ENCODE measurements around the gene KANTR.

KANTR gene

DNA sequence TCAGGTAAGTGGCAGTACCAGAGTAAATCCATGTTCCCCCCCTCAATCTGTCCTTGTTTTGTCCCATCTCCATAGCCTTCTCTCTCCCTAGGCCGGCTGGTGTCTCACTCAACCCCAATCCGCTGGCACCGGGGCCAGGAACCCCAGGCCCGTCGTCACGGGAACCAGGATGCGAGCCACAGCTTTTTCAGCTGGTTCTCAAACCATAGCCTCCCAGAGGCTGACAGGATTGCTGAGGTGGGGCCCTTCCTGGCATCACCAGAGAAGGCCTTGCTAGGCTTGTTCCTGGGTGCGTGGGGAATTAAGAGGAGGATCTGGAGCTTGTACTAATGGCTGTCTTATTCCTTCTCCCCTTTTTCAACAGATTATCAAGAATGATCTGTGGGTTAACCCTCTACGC lies 9.1 kb upstream of the KANTR start:
- Histone ChIP-seq H3K9me3 (ENCODE audit: insufficient read depth, low read length) (no peaks in the 10 kb centered on the region), H2AFZ (ENCODE audit: low read depth, low read length) (no peak overlapping the region), H3K4me3 (ENCODE audit: low read length) (no peak overlapping the region), H3K9ac (ENCODE audit: low read length) (no peak overlapping the region), H4K20me1 (ENCODE audit: insufficient read depth, low read length) (no peaks in the 10 kb centered on the region), H3K4me2 (ENCODE audit: low read length) (no peak overlapping the region), H3K36me3 (replicated peaks; ENCODE audit: low read depth, low read length) (peaks cover 16% of the 10 kb centered on the region), H3K79me2 (ENCODE audit: low read length) (peaks cover 14% of the 10 kb centered on the region), H3K4me1 (ENCODE audit: low read length) (peaks cover 11% of the 10 kb centered on the region), H3K27me3 (ENCODE audit: low read depth, low read length) (no peaks in the 10 kb centered on the region), H3K27ac (ENCODE audit: low read length) (no peak overlapping the region)
- TF ChIP-seq EZH2phosphoT487 (IDR thresholded peaks at IDR 0.05; ENCODE audit: low read depth) = no peak
- TF ChIP-seq, protein P1, sequence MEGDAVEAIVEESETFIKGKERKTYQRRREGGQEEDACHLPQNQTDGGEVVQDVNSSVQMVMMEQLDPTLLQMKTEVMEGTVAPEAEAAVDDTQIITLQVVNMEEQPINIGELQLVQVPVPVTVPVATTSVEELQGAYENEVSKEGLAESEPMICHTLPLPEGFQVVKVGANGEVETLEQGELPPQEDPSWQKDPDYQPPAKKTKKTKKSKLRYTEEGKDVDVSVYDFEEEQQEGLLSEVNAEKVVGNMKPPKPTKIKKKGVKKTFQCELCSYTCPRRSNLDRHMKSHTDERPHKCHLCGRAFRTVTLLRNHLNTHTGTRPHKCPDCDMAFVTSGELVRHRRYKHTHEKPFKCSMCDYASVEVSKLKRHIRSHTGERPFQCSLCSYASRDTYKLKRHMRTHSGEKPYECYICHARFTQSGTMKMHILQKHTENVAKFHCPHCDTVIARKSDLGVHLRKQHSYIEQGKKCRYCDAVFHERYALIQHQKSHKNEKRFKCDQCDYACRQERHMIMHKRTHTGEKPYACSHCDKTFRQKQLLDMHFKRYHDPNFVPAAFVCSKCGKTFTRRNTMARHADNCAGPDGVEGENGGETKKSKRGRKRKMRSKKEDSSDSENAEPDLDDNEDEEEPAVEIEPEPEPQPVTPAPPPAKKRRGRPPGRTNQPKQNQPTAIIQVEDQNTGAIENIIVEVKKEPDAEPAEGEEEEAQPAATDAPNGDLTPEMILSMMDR (IDR thresholded peaks at IDR 0.05; ENCODE audit: low read depth, low read length) = no peak

DNA sequence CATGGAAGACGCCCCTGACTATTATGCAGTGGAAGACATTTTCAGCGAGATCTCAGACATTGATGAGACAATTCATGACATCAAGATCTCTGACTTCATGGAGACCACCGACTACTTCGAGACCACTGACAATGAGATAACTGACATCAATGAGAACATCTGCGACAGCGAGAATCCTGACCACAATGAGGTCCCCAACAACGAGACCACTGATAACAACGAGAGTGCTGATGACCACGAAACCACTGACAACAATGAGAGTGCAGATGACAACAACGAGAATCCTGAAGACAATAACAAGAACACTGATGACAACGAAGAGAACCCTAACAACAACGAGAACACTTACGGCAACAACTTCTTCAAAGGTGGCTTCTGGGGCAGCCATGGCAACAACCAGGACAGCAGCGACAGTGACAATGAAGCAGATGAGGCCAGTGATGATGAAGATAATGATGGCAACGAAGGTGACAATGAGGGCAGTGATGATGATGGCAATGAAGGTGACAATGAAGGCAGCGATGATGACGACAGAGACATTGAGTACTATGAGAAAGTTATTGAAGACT lies 8.2 kb upstream of the KANTR start:
- Histone ChIP-seq H3K4me2 (ENCODE audit: low read length) (no peak overlapping the region), H2AFZ (ENCODE audit: low read depth, low read length) (no peak overlapping the region), H3K9ac (ENCODE audit: low read length) (no peak overlapping the region), H3K9me3 (ENCODE audit: insufficient read depth, low read length) (no peaks in the 10 kb centered on the region), H3K36me3 (replicated peaks; ENCODE audit: low read depth, low read length) (peaks cover 16% of the 10 kb centered on the region), H3K27ac (ENCODE audit: low read length) (no peak overlapping the region), H4K20me1 (ENCODE audit: insufficient read depth, low read length) (no peaks in the 10 kb centered on the region), H3K27me3 (ENCODE audit: low read depth, low read length) (no peaks in the 10 kb centered on the region), H3K4me1 (ENCODE audit: low read length) (peaks cover 10% of the 10 kb centered on the region), H3K4me3 (ENCODE audit: low read length) (no peak overlapping the region), H3K79me2 (ENCODE audit: low read length) (peaks cover 14% of the 10 kb centered on the region)
- no peak for TF ChIP-seq EZH2phosphoT487 (IDR thresholded peaks at IDR 0.05; ENCODE audit: low read depth)
- TF ChIP-seq, protein P1 (IDR thresholded peaks at IDR 0.05; ENCODE audit: low read depth, low read length) = no peak

GRCh38 chrX:53086464-53086863 lies 7.5 kb upstream of the KANTR start:
- H3K27me3 ChIP-seq (ENCODE audit: low read depth, low read length) = no peaks in the 10 kb centered on the region
- H2AFZ ChIP-seq (ENCODE audit: low read depth, low read length) = no peak overlapping the region
- TF ChIP-seq, protein P1 (IDR thresholded peaks at IDR 0.05; ENCODE audit: low read depth, low read length) = no peak
- no peak for TF ChIP-seq EZH2phosphoT487 (IDR thresholded peaks at IDR 0.05; ENCODE audit: low read depth)
- peaks cover 16% of the 10 kb centered on the region for H3K36me3 ChIP-seq (replicated peaks; ENCODE audit: low read depth, low read length)
- no peak overlapping the region for H3K4me3 ChIP-seq (ENCODE audit: low read length)
- no peak overlapping the region for H3K9ac ChIP-seq (ENCODE audit: low read length)
- no peaks in the 10 kb centered on the region for H4K20me1 ChIP-seq (ENCODE audit: insufficient read depth, low read length)
- no peaks in the 10 kb centered on the region for H3K9me3 ChIP-seq (ENCODE audit: insufficient read depth, low read length)
- H3K79me2 ChIP-seq (ENCODE audit: low read length) = peaks cover 14% of the 10 kb centered on the region
- no peak overlapping the region for H3K4me2 ChIP-seq (ENCODE audit: low read length)
- H3K4me1 ChIP-seq (ENCODE audit: low read length) = peaks cover 6% of the 10 kb centered on the region
- no peak overlapping the region for H3K27ac ChIP-seq (ENCODE audit: low read length)

GRCh38 chrX:53087388-53087831 lies 6.5 kb upstream of the KANTR start:
- no peaks in the 10 kb centered on the region for H3K9me3 ChIP-seq (ENCODE audit: insufficient read depth, low read length)
- H3K27me3 ChIP-seq (ENCODE audit: low read depth, low read length) = no peaks in the 10 kb centered on the region
- H3K4me1 ChIP-seq (ENCODE audit: low read length) = peaks cover 6% of the 10 kb centered on the region
- no peak overlapping the region for H3K27ac ChIP-seq (ENCODE audit: low read length)
- TF ChIP-seq EZH2phosphoT487 (IDR thresholded peaks at IDR 0.05; ENCODE audit: low read depth) = no peak
- TF ChIP-seq, protein P1 (IDR thresholded peaks at IDR 0.05; ENCODE audit: low read depth, low read length) = no peak
- H3K79me2 ChIP-seq (ENCODE audit: low read length) = peaks cover 14% of the 10 kb centered on the region
- no peaks in the 10 kb centered on the region for H4K20me1 ChIP-seq (ENCODE audit: insufficient read depth, low read length)
- no peak overlapping the region for H3K4me3 ChIP-seq (ENCODE audit: low read length)
- H3K9ac ChIP-seq (ENCODE audit: low read length) = no peak overlapping the region
- no peak overlapping the region for H3K4me2 ChIP-seq (ENCODE audit: low read length)
- peaks cover 16% of the 10 kb centered on the region for H3K36me3 ChIP-seq (replicated peaks; ENCODE audit: low read depth, low read length)
- H2AFZ ChIP-seq (ENCODE audit: low read depth, low read length) = no peak overlapping the region

Measured in OCI-LY3 (cell line).